ENCODE measurements around the gene SLC25A33. TPM values are rescaled to one million over a fixed set of nuclear protein-coding genes. Genes with fewer than 3 reads are reported as not detected.

The SLC25A33 gene
- polyA plus RNA-seq, 1 donor from 2014 or later: 19.1 TPM

GRCh38 chr1:9549955-9550546 lies 10.8 kb downstream of the SLC25A33 start:
- H3K27ac ChIP-seq (ENCODE audit: low read length): no peak overlapping the region
- H3K9me2 ChIP-seq (ENCODE audit: insufficient read depth, low read length): no peaks in the 10 kb centered on the region
- no peaks in the 10 kb centered on the region for H3K27me3 ChIP-seq (ENCODE audit: insufficient read depth, low read depth, low read length)
- no peak for TF ChIP-seq POLR2AphosphoS5 (IDR thresholded peaks at IDR 0.05)
- no peaks in the 10 kb centered on the region for H3F3A ChIP-seq (ENCODE audit: insufficient read depth, low read length, poor library complexity, severe bottlenecking)
- H3K4me2 ChIP-seq (ENCODE audit: low read length): no peak overlapping the region
- no peaks in the 10 kb centered on the region for H4K20me1 ChIP-seq (ENCODE audit: insufficient read depth)
- peaks cover 3% of the 10 kb centered on the region for H3K79me2 ChIP-seq (replicated peaks; ENCODE audit: insufficient read depth, low read length)
- H3K9ac ChIP-seq (ENCODE audit: low read length): no peak overlapping the region
- H3K36me3 ChIP-seq (ENCODE audit: insufficient read depth, low read length): no peaks in the 10 kb centered on the region
- H2AFZ ChIP-seq (ENCODE audit: low read depth, low read length): no peak overlapping the region
- H3K4me3 ChIP-seq (ENCODE audit: low read length): no peak overlapping the region
- no peaks in the 10 kb centered on the region for H3K9me3 ChIP-seq (ENCODE audit: low read length)

- Histone ChIP-seq H3K4me3 (ENCODE audit: low read length) (no peak overlapping the region), H3K36me3 (ENCODE audit: insufficient read depth, low read length) (no peaks in the 10 kb centered on the region), H3K9me2 (ENCODE audit: insufficient read depth, low read length) (no peaks in the 10 kb centered on the region), H3K4me2 (ENCODE audit: low read length) (no peak overlapping the region), H4K20me1 (ENCODE audit: insufficient read depth) (no peaks in the 10 kb centered on the region), H3K9ac (ENCODE audit: low read length) (no peak overlapping the region), H3K27me3 (ENCODE audit: insufficient read depth, low read depth, low read length) (no peaks in the 10 kb centered on the region), H3K9me3 (ENCODE audit: low read length) (no peaks in the 10 kb centered on the region), H2AFZ (ENCODE audit: low read depth, low read length) (no peak overlapping the region), H3K79me2 (replicated peaks; ENCODE audit: insufficient read depth, low read length) (peaks cover 3% of the 10 kb centered on the region), H3F3A (ENCODE audit: insufficient read depth, low read length, poor library complexity, severe bottlenecking) (no peaks in the 10 kb centered on the region), H3K27ac (ENCODE audit: low read length) (no peak overlapping the region)
- no peak for TF ChIP-seq RAD21 (conservative IDR thresholded peaks at IDR 0.05)
- TF ChIP-seq REST (IDR thresholded peaks at IDR 0.05; ENCODE audit: borderline replicate concordance): no peak
- TF ChIP-seq TAF1 (IDR thresholded peaks at IDR 0.05; ENCODE audit: low read depth): no peak
- TF ChIP-seq MXI1 (conservative IDR thresholded peaks at IDR 0.05; ENCODE audit: poor library complexity, severe bottlenecking): no peak
- TF ChIP-seq SMC3 (conservative IDR thresholded peaks at IDR 0.05; ENCODE audit: poor library complexity): no peak
- TF ChIP-seq POLR2AphosphoS5 (IDR thresholded peaks at IDR 0.05): no peak
- TF ChIP-seq CTCF (IDR thresholded peaks at IDR 0.05; ENCODE audit: poor library complexity, severe bottlenecking): no peak
Measured at GRCh38 chr1:9551984-9552383, 12.7 kb downstream of the SLC25A33 start.

- H3K4me2 ChIP-seq (ENCODE audit: low read length): no peak overlapping the region
Measured at GRCh38 chr1:9553736-9554144, 14.5 kb downstream of the SLC25A33 start.

More at GRCh38 chr1:9553736-9554144, 14.5 kb downstream of the SLC25A33 start:
- no peak overlapping the region for H3K9ac ChIP-seq (ENCODE audit: low read length)
- H3K27me3 ChIP-seq (ENCODE audit: insufficient read depth, low read depth, low read length): no peaks in the 10 kb centered on the region
- no peaks in the 10 kb centered on the region for H3K9me2 ChIP-seq (ENCODE audit: insufficient read depth, low read length)
- TF ChIP-seq MXI1 (conservative IDR thresholded peaks at IDR 0.05; ENCODE audit: poor library complexity, severe bottlenecking) (no peak), CTCF (IDR thresholded peaks at IDR 0.05; ENCODE audit: poor library complexity, severe bottlenecking) (no peak), EP300 (conservative IDR thresholded peaks at IDR 0.05; ENCODE audit: poor library complexity, severe bottlenecking) (no peak), REST (IDR thresholded peaks at IDR 0.05; ENCODE audit: borderline replicate concordance) (no peak), TAF1 (IDR thresholded peaks at IDR 0.05; ENCODE audit: low read depth) (no peak), RAD21 (conservative IDR thresholded peaks at IDR 0.05) (no peak), POLR2AphosphoS5 (IDR thresholded peaks at IDR 0.05) (no peak), SMC3 (conservative IDR thresholded peaks at IDR 0.05; ENCODE audit: poor library complexity) (no peak)
- H2AFZ ChIP-seq (ENCODE audit: low read depth, low read length): no peak overlapping the region
- H4K20me1 ChIP-seq (ENCODE audit: insufficient read depth): no peaks in the 10 kb centered on the region
- H3K9me3 ChIP-seq (ENCODE audit: low read length): no peaks in the 10 kb centered on the region
- peaks cover 3% of the 10 kb centered on the region for H3K79me2 ChIP-seq (replicated peaks; ENCODE audit: insufficient read depth, low read length)
- no peak overlapping the region for H3K4me3 ChIP-seq (ENCODE audit: low read length)
- H3F3A ChIP-seq (ENCODE audit: insufficient read depth, low read length, poor library complexity, severe bottlenecking): no peaks in the 10 kb centered on the region
- no peak overlapping the region for H3K27ac ChIP-seq (ENCODE audit: low read length)
- no peaks in the 10 kb centered on the region for H3K36me3 ChIP-seq (ENCODE audit: insufficient read depth, low read length)

All from neural cell (in vitro differentiated cells).